Activated T-helper 1 cell treated with Interleukin-2 at 50 U/mL for 16 hours (primary cell): ENCODE results near the gene PRKD1.

Source experiments
- DNase-seq: peaks from one replicate; pipeline ENCODE4 v3.0.0-alpha.2; 2020; ENCODE audit warnings: low read depth

PRKD1 gene

GRCh38 chr14:29672831-29673230 lies 254.8 kb downstream of the PRKD1 start:
- DNase-seq, result no peak

GRCh38 chr14:29671034-29671433 lies 256.6 kb downstream of the PRKD1 start:
- no peak for DNase-seq

- DNase-seq, result no peak
Measured at GRCh38 chr14:29668201-29668600, 259.4 kb downstream of the PRKD1 start.

- no peak for DNase-seq
Measured at GRCh38 chr14:29664515-29664914, 263.1 kb downstream of the PRKD1 start.

- no peak for DNase-seq
Measured at GRCh38 chr14:29663281-29663801, 264.3 kb downstream of the PRKD1 start.

- DNase-seq, result no peak
Measured at GRCh38 chr14:29654901-29655550, 272.6 kb downstream of the PRKD1 start.

GRCh38 chr14:29653303-29653702 lies 274.3 kb downstream of the PRKD1 start:
- DNase-seq, result no peak

- no peak for DNase-seq
Measured at GRCh38 chr14:29652571-29652970, 275.1 kb downstream of the PRKD1 start.

- DNase-seq, result no peak
Measured at GRCh38 chr14:29650554-29651269, 276.9 kb downstream of the PRKD1 start.

- DNase-seq, result no peak
Measured at GRCh38 chr14:29649170-29649569, 278.5 kb downstream of the PRKD1 start.

- DNase-seq, result no peak
Measured at GRCh38 chr14:29648045-29648444, 279.6 kb downstream of the PRKD1 start.

GRCh38 chr14:29645117-29645516 lies 282.5 kb downstream of the PRKD1 start:
- DNase-seq, result no peak

GRCh38 chr14:29643433-29644211 lies 284.0 kb downstream of the PRKD1 start:
- no peak for DNase-seq

GRCh38 chr14:29637411-29637810 lies 290.2 kb downstream of the PRKD1 start:
- no peak for DNase-seq

- DNase-seq, result no peak
Measured at GRCh38 chr14:29636870-29637269, 290.8 kb downstream of the PRKD1 start.

- no peak for DNase-seq
Measured at GRCh38 chr14:29630566-29631160, 297.0 kb downstream of the PRKD1 start.

- DNase-seq, result no peak
Measured at GRCh38 chr14:29629839-29630238, 297.8 kb downstream of the PRKD1 start.

- DNase-seq, result no peak
Measured at GRCh38 chr14:29627137-29627536, 300.5 kb downstream of the PRKD1 start.

GRCh38 chr14:29618323-29619067 lies 309.2 kb downstream of the PRKD1 start:
- no peak for DNase-seq

GRCh38 chr14:29616922-29617321 lies 310.7 kb downstream of the PRKD1 start:
- DNase-seq, result no peak

- DNase-seq, result no peak
Measured at GRCh38 chr14:29608861-29609260, 318.8 kb downstream of the PRKD1 start.

- no peak for DNase-seq
Measured at GRCh38 chr14:29607169-29607568, 320.5 kb downstream of the PRKD1 start.
